Karpas-422 (cell line): ENCODE data around the gene INPP5D. TPM values are rescaled to one million over a fixed set of nuclear protein-coding genes. Genes with fewer than 3 reads are reported as not detected.
"Not testable (repeated sequence)": the region's sequence is repeated elsewhere in the genome, so short reads cannot be mapped to it uniquely, and the experiment has no call there.

Experiments used
- DNase-seq: peaks from one replicate; pipeline ENCODE4 v3.0.0-alpha.2; 2015
- H2AFZ ChIP-seq: fragments of 200-600 bp; sonication (generic); 2 replicates; pipeline ENCODE4 v1.6.1; 2014; ENCODE audit warnings: antibody characterized with exemption, low read length, mixed read lengths
- H3K27ac ChIP-seq: fragments of 200-600 bp; sonication (generic); 2 replicates; pipeline ENCODE4 v1.5.1; 2014; ENCODE audit warnings: mild to moderate bottlenecking, low read length, moderate library complexity
- H3K27me3 ChIP-seq: fragments of 200-600 bp; sonication (generic); 2 replicates; pipeline ENCODE4 v1.6.1; 2014; ENCODE audit warnings: low read length, mixed read lengths
- H3K36me3 ChIP-seq: fragments of 200-600 bp; sonication (generic); 2 replicates; pipeline ENCODE4 v1.6.1; 2014; ENCODE audit warnings: low read length, mixed read lengths; ENCODE audit not compliant: insufficient read depth
- H3K4me1 ChIP-seq: fragments of 200-600 bp; sonication (generic); 2 replicates; pipeline ENCODE4 v1.6.1; 2014; ENCODE audit warnings: mild to moderate bottlenecking, low read length, mixed read lengths
- H3K4me2 ChIP-seq: fragments of 200-600 bp; sonication (generic); 2 replicates; pipeline ENCODE4 v1.6.1; 2014; ENCODE audit warnings: low read length, low read depth, mild to moderate bottlenecking; ENCODE audit not compliant: poor library complexity, severe bottlenecking
- H3K4me3 ChIP-seq: fragments of 200-600 bp; sonication (generic); 2 replicates; pipeline ENCODE4 v1.5.1; 2014; ENCODE audit warnings: mild to moderate bottlenecking, antibody characterized with exemption, low read length, mixed read lengths
- H3K79me2 ChIP-seq: fragments of 200-600 bp; sonication (generic); 2 replicates; pipeline ENCODE4 v1.6.1; 2014; ENCODE audit warnings: mild to moderate bottlenecking, low read length, mixed read lengths
- H3K9ac ChIP-seq: fragments of 200-600 bp; sonication (generic); 2 replicates; pipeline ENCODE4 v1.6.0; 2014; ENCODE audit warnings: low read length
- H3K9me2 ChIP-seq: fragments of 200-600 bp; sonication (generic), shearing (Covaris generic); replicated peaks from 2 replicates; pipeline ENCODE4 v1.6.0; 2014; ENCODE audit warnings: mild to moderate bottlenecking, low read length, moderate library complexity; ENCODE audit not compliant: insufficient read depth
- H3K9me3 ChIP-seq: fragments of 300-700, 200-600 bp; sonication (generic); 2 replicates; pipeline ENCODE4 v1.6.1; 2014; ENCODE audit warnings: low read length, mixed read lengths
- H4K20me1 ChIP-seq: fragments of 200-600 bp; sonication (generic); 2 replicates; pipeline ENCODE4 v1.6.1; 2014; ENCODE audit warnings: mild to moderate bottlenecking, antibody characterized with exemption, low read length, low read depth; ENCODE audit not compliant: insufficient read depth
- total RNA-seq: library from RNA; depleted of rRNA; stranded (reverse); fragments of >200 nt; shearing (Covaris generic); gene quantifications from 2 replicates; pipeline ENCODE4 v1.2.3, GENCODE V29; 2014; ENCODE audit warnings: low replicate concordance

INPP5D gene
- total RNA-seq, 1 experiment from 2014 or later: 145 TPM

DNA sequence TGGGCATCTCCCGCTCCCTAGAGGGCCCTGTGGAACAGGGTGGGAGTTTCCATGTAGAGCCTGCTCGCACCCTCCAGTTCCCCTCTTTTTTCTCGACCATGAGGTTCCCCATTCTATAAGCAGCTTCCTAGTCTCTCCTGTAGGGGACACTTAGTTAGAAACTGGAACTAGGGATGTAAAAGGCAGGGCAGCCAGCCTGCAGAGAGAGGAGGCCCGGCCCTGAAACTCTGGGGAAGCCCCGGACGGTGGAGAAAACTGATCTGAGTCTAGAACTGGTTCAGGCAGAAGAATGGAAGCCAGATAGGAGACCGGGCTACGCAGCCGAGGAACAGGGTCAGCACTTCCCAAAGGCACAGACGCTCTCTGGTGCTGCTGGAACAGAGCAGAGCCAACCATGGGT lies 139.7 kb downstream of the INPP5D start:
- DNase-seq: no peak
- Histone ChIP-seq H3K9ac (no peak overlapping the region), H4K20me1 (no peaks in the 10 kb centered on the region), H3K27ac (no peak overlapping the region), H3K36me3 (peaks cover 14% of the 10 kb centered on the region; the same call in 1 of the 2 replicates), H3K79me2 (no peaks in the 10 kb centered on the region), H3K4me3 (no peak overlapping the region), H3K27me3 (no peaks in the 10 kb centered on the region), H3K4me2 (no peak overlapping the region), H3K9me2 (no peaks in the 10 kb centered on the region), H3K9me3 (no peaks in the 10 kb centered on the region), H2AFZ (no peak overlapping the region), H3K4me1 (peaks cover 28% of the 10 kb centered on the region)

- not testable (repeated sequence) for H3K4me3 ChIP-seq, H3K27me3 ChIP-seq, H3K4me2 ChIP-seq, H3K79me2 ChIP-seq, H2AFZ ChIP-seq, H3K9ac ChIP-seq, H3K9me2 ChIP-seq, DNase-seq, H4K20me1 ChIP-seq, H3K9me3 ChIP-seq
- 0 out of 2 replicates have a peak overlapping the region, but pooled peaks have one; percentile 0 for H3K27ac ChIP-seq
- H3K4me1 ChIP-seq: peaks cover 28% of the 10 kb centered on the region
- peaks cover 12% of the 10 kb centered on the region; the same call in 1 of the 2 replicates for H3K36me3 ChIP-seq
These were observed 140.6 kb downstream of the INPP5D start for GRCh38 chr2:233200790-233201189.

DNA sequence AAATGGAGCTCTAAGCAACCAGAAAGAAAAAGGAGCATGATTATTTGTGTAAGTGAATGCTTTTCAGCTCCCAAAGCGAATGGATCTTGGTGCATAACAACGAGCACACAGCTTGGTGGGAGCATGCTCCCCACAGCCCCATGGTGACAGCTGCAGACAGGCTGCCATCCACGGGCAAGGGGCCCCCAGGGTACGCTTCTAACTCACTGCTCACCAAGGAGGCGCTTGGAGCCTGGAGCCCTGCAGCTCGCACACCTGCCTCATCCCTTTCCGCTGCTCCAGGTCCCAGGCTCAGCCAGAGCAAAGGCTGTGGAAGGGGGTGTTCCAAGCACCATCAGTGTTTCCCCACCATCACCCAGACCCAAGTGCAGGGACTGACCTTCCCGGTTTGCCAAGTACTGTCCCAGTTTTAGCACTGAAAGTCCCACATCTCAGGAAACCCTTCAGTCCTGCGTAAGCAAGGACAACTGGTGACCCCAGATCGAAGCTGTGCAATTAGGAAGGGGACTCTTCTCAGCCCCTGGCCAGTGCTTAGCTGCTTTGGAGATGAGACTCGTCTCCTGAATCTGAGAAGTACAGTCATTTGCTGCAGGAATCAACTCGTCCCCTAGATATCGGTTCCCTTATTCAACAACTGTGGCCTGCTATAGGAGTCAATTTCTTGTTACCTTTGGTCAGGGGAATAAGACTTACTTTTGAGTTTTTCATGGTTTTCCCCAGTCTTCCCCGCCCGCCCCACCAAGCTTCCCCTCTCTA lies 141.3 kb downstream of the INPP5D start:
- Histone ChIP-seq H4K20me1 (no peaks in the 10 kb centered on the region), H3K27me3 (no peaks in the 10 kb centered on the region), H2AFZ (no peak overlapping the region), H3K27ac (peak overlapping the region; percentile 55), H3K9me2 (no peaks in the 10 kb centered on the region), H3K9ac (no peak overlapping the region), H3K4me1 (peaks cover 28% of the 10 kb centered on the region), H3K36me3 (peaks cover 12% of the 10 kb centered on the region; the same call in 1 of the 2 replicates), H3K4me3 (no peak overlapping the region), H3K9me3 (no peaks in the 10 kb centered on the region), H3K79me2 (no peaks in the 10 kb centered on the region), H3K4me2 (no peak overlapping the region)
- no peak for DNase-seq

GRCh38 chr2:233202531-233202944 lies 142.4 kb downstream of the INPP5D start:
- no peak overlapping the region for H3K4me3 ChIP-seq
- H3K36me3 ChIP-seq: peaks cover 11% of the 10 kb centered on the region; the same call in 1 of the 2 replicates
- no peaks in the 10 kb centered on the region for H3K9me3 ChIP-seq
- no peaks in the 10 kb centered on the region for H3K79me2 ChIP-seq
- no peaks in the 10 kb centered on the region for H3K27me3 ChIP-seq
- H3K9ac ChIP-seq: no peak overlapping the region
- peaks cover 33% of the 10 kb centered on the region for H3K4me1 ChIP-seq
- H3K4me2 ChIP-seq: peak overlapping the region; percentile 6
- peak; percentile 73 for DNase-seq
- no peaks in the 10 kb centered on the region for H3K9me2 ChIP-seq
- peak overlapping the region; percentile 55 for H3K27ac ChIP-seq
- H4K20me1 ChIP-seq: no peaks in the 10 kb centered on the region
- H2AFZ ChIP-seq: no peak overlapping the region

DNA sequence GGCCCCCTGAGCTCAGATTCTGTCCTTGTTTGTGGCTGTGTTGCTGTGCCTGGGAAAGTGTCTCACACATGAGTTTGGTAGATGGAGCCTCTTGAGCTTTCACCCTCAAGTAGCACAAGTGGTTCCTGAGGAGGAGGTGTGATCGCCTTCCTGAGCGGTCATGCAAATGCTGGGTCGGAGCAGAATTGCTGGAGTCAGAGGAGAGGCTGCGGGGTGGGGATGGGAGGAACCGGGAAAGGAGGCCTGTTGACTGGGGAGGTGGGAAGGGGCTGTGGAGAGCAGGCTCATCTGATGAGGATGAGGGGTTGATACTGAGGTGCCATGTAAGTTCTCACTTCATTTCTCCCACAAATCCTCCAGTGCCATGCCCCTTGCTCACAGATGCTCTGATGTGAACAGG lies 142.9 kb downstream of the INPP5D start:
- H3K4me3 ChIP-seq: no peak overlapping the region
- H3K4me1 ChIP-seq: peaks cover 38% of the 10 kb centered on the region
- no peaks in the 10 kb centered on the region for H3K27me3 ChIP-seq
- no peak overlapping the region for H2AFZ ChIP-seq
- H3K79me2 ChIP-seq: no peaks in the 10 kb centered on the region
- no peaks in the 10 kb centered on the region for H4K20me1 ChIP-seq
- H3K9me3 ChIP-seq: no peaks in the 10 kb centered on the region
- no peak overlapping the region for H3K9ac ChIP-seq
- DNase-seq: no peak
- H3K9me2 ChIP-seq: no peaks in the 10 kb centered on the region
- peaks cover 9% of the 10 kb centered on the region; the same call in 1 of the 2 replicates for H3K36me3 ChIP-seq
- H3K27ac ChIP-seq: peak overlapping the region; percentile 55
- no peak overlapping the region for H3K4me2 ChIP-seq

- Histone ChIP-seq H3K27me3 (no peaks in the 10 kb centered on the region), H3K4me2 (no peak overlapping the region), H3K4me3 (no peak overlapping the region), H4K20me1 (no peaks in the 10 kb centered on the region), H2AFZ (no peak overlapping the region), H3K36me3 (peaks cover 9% of the 10 kb centered on the region; the same call in 1 of the 2 replicates), H3K4me1 (peaks cover 52% of the 10 kb centered on the region), H3K9me3 (no peaks in the 10 kb centered on the region), H3K9me2 (no peaks in the 10 kb centered on the region), H3K79me2 (no peaks in the 10 kb centered on the region), H3K9ac (no peak overlapping the region), H3K27ac (no peak overlapping the region)
- DNase-seq: no peak
These were observed 144.3 kb downstream of the INPP5D start for GRCh38 chr2:233204286-233204936.

GRCh38 chr2:233208382-233209116 lies 148.4 kb downstream of the INPP5D start:
- H3K36me3 ChIP-seq: 0 out of 2 replicates have a peak, but pooled peaks cover 3% of the 10 kb centered on the region
- no peak overlapping the region for H3K27ac ChIP-seq
- H2AFZ ChIP-seq: no peak overlapping the region
- H3K4me1 ChIP-seq: peaks cover 28% of the 10 kb centered on the region
- no peaks in the 10 kb centered on the region for H3K27me3 ChIP-seq
- H3K4me3 ChIP-seq: no peak overlapping the region
- DNase-seq: no peak
- H3K79me2 ChIP-seq: no peaks in the 10 kb centered on the region
- H4K20me1 ChIP-seq: no peaks in the 10 kb centered on the region
- H3K9me3 ChIP-seq: no peaks in the 10 kb centered on the region
- H3K9me2 ChIP-seq: no peaks in the 10 kb centered on the region
- no peak overlapping the region for H3K9ac ChIP-seq
- H3K4me2 ChIP-seq: no peak overlapping the region

- H4K20me1 ChIP-seq: no peaks in the 10 kb centered on the region
- H3K27me3 ChIP-seq: no peaks in the 10 kb centered on the region
- H2AFZ ChIP-seq: no peak overlapping the region
- H3K79me2 ChIP-seq: no peaks in the 10 kb centered on the region
- H3K9me2 ChIP-seq: no peaks in the 10 kb centered on the region
- H3K9me3 ChIP-seq: no peaks in the 10 kb centered on the region
- H3K36me3 ChIP-seq: 0 out of 2 replicates have a peak, but pooled peaks cover 3% of the 10 kb centered on the region
- DNase-seq: no peak
- no peak overlapping the region for H3K4me3 ChIP-seq
- no peak overlapping the region for H3K9ac ChIP-seq
- H3K4me2 ChIP-seq: no peak overlapping the region
- peaks cover 28% of the 10 kb centered on the region for H3K4me1 ChIP-seq
- no peak overlapping the region for H3K27ac ChIP-seq
These were observed 149.0 kb downstream of the INPP5D start for GRCh38 chr2:233209117-233209532.
